Thyroid gland (tissue), 4 donors: ENCODE data around the gene MAD1L1.

Source experiments
- POLR2A ChIP-seq, 2 donors: fragments of 450-650 bp; IDR thresholded peaks; one replicate each; pipeline ENCODE4 v1.6.1; 2017; ENCODE audit warnings: antibody characterized with exemption in 2 of 2, mild to moderate bottlenecking in 2 of 2, moderate library complexity in 1 of 2
- TF ChIP-seq, protein P1 (sequence below), 6 experiments: fragments of 200-600 bp in 3 of 6; fragments of 450-650 bp in 3 of 6; sonication (generic) in 3 of 6; IDR thresholded peaks; one replicate each; pipeline ENCODE4 v1.5.1; 2016 to 2019; ENCODE audit warnings: antibody characterized with exemption in 6 of 6, mild to moderate bottlenecking in 2 of 6, inconsistent platforms in 1 of 6, moderate library complexity in 1 of 6

DNA sequence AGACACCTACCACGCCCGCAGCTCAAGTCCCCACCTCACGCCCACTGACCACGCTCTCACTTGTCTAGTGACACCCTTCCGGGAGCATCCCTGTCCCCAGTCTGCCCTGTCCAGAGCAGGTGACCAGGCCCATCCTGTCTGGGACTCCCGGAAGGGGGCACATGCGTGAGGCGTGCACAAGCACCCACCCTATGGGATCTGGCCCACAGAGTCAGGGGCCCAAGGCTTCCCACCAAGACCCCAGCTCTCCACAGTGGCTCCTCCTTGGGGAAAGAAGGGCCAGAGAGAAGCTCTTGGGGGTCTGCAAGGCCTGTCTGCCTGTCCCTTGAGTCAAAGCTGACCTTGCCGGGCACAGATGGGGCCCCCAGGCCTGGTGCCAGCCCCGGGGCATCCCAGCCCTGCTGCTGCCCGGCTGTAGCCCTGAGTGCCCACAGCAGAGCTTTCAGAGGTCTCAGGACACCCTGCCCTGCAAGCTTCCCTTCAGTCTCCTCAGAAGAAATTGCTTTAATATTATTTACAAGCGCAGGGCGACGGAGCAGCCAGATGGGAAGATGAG lies 367.7 kb downstream of the MAD1L1 start:
- TF ChIP-seq, protein P1, sequence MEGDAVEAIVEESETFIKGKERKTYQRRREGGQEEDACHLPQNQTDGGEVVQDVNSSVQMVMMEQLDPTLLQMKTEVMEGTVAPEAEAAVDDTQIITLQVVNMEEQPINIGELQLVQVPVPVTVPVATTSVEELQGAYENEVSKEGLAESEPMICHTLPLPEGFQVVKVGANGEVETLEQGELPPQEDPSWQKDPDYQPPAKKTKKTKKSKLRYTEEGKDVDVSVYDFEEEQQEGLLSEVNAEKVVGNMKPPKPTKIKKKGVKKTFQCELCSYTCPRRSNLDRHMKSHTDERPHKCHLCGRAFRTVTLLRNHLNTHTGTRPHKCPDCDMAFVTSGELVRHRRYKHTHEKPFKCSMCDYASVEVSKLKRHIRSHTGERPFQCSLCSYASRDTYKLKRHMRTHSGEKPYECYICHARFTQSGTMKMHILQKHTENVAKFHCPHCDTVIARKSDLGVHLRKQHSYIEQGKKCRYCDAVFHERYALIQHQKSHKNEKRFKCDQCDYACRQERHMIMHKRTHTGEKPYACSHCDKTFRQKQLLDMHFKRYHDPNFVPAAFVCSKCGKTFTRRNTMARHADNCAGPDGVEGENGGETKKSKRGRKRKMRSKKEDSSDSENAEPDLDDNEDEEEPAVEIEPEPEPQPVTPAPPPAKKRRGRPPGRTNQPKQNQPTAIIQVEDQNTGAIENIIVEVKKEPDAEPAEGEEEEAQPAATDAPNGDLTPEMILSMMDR (IDR thresholded peaks at IDR 0.05), result no peak
- no peak for TF ChIP-seq POLR2A (IDR thresholded peaks at IDR 0.05)
